Measurements from ENCODE around the gene UBE2K.
"Not testable (repeated sequence)": the region's sequence is repeated elsewhere in the genome, so short reads cannot be mapped to it uniquely, and the experiment has no call there.

UBE2K gene

GRCh38 chr4:39655876-39656275 lies 42.1 kb upstream of the UBE2K start:
- Mint-ChIP-seq H3K27ac (no peak overlapping the region), H3K4me3 (no peak overlapping the region), H3K4me1 (no peaks in the 10 kb centered on the region), H3K9me3 (no peaks in the 10 kb centered on the region), H3K27me3 (ENCODE audit: low read depth, poor library complexity) (no peaks in the 10 kb centered on the region), H3K36me3 (ENCODE audit: low read depth) (no peaks in the 10 kb centered on the region)
- no peak for DNase-seq
- no peak for TF ChIP-seq CTCF (IDR thresholded peaks at IDR 0.05)

GRCh38 chr4:39656638-39657037 lies 41.3 kb upstream of the UBE2K start:
- H3K36me3 Mint-ChIP-seq (ENCODE audit: low read depth); H3K27me3 Mint-ChIP-seq (ENCODE audit: low read depth, poor library complexity); H3K9me3 Mint-ChIP-seq; H3K4me3 Mint-ChIP-seq; DNase-seq; H3K4me1 Mint-ChIP-seq; H3K27ac Mint-ChIP-seq: not testable (repeated sequence)

GRCh38 chr4:39657465-39657864 lies 40.5 kb upstream of the UBE2K start:
- no peak for DNase-seq
- no peaks in the 10 kb centered on the region for H3K36me3 Mint-ChIP-seq (ENCODE audit: low read depth)
- no peak for TF ChIP-seq CTCF (IDR thresholded peaks at IDR 0.05)
- no peaks in the 10 kb centered on the region for H3K27me3 Mint-ChIP-seq (ENCODE audit: low read depth, poor library complexity)
- no peaks in the 10 kb centered on the region for H3K9me3 Mint-ChIP-seq
- no peak overlapping the region for H3K27ac Mint-ChIP-seq
- H3K4me1 Mint-ChIP-seq: no peaks in the 10 kb centered on the region
- H3K4me3 Mint-ChIP-seq: no peak overlapping the region

- no peak for TF ChIP-seq CTCF (IDR thresholded peaks at IDR 0.05)
- Mint-ChIP-seq H3K4me1 (no peaks in the 10 kb centered on the region), H3K36me3 (ENCODE audit: low read depth) (no peaks in the 10 kb centered on the region), H3K9me3 (no peaks in the 10 kb centered on the region), H3K4me3 (no peak overlapping the region), H3K27ac (no peak overlapping the region), H3K27me3 (ENCODE audit: low read depth, poor library complexity) (no peaks in the 10 kb centered on the region)
- no peak for DNase-seq
These were observed 39.2 kb upstream of the UBE2K start for GRCh38 chr4:39658756-39659155.

- Mint-ChIP-seq H3K27me3 (ENCODE audit: low read depth, poor library complexity) (no peaks in the 10 kb centered on the region), H3K9me3 (no peaks in the 10 kb centered on the region), H3K4me3 (no peak overlapping the region), H3K4me1 (no peaks in the 10 kb centered on the region), H3K36me3 (ENCODE audit: low read depth) (no peaks in the 10 kb centered on the region), H3K27ac (no peak overlapping the region)
- no peak for DNase-seq
- TF ChIP-seq CTCF (IDR thresholded peaks at IDR 0.05): no peak
These were observed 37.9 kb upstream of the UBE2K start for GRCh38 chr4:39660045-39660444.

GRCh38 chr4:39660757-39661156 lies 37.2 kb upstream of the UBE2K start:
- Mint-ChIP-seq H3K4me3 (no peak overlapping the region), H3K27ac (no peak overlapping the region), H3K27me3 (ENCODE audit: low read depth, poor library complexity) (no peaks in the 10 kb centered on the region), H3K9me3 (no peaks in the 10 kb centered on the region), H3K36me3 (ENCODE audit: low read depth) (no peaks in the 10 kb centered on the region), H3K4me1 (no peaks in the 10 kb centered on the region)
- no peak for TF ChIP-seq CTCF (IDR thresholded peaks at IDR 0.05)
- DNase-seq: no peak
